Measurements from ENCODE around the gene LIN7A. TPM values are rescaled to one million over a fixed set of nuclear protein-coding genes. Genes with fewer than 3 reads are reported as not detected.

The LIN7A gene
- total and polyA plus RNA-seq, 2 experiments from 2014 or later: 5.2 to 9.9 TPM

GRCh38 chr12:80979251-80979650 is 41.5 kb upstream of the LIN7A start:
- 53% methylated on average over 3 of the region's 3 CpGs for WGBS (ENCODE audit: low lambda C conversion rate, missing lambda C conversion rate)
- H4K20me1 ChIP-seq (ENCODE audit: insufficient read depth, poor library complexity, severe bottlenecking): no peaks in the 10 kb centered on the region
- H3K4me3 ChIP-seq: no peak overlapping the region
- H3K36me3 ChIP-seq (replicated peaks; ENCODE audit: insufficient read depth, low read depth): no peaks in the 10 kb centered on the region
- H3K4me1 ChIP-seq (ENCODE audit: insufficient read depth): no peaks in the 10 kb centered on the region
- TF ChIP-seq EZH2phosphoT487 (IDR thresholded peaks at IDR 0.05; ENCODE audit: low read depth, severe bottlenecking, unreplicated experiment) (no peak), CTCF (IDR thresholded peaks at IDR 0.05; ENCODE audit: poor library complexity) (no peak), EZH2 (IDR thresholded peaks at IDR 0.05; ENCODE audit: borderline replicate concordance) (no peak)
- no peak for DNase-seq (ENCODE audit: low spot score)
- no peaks in the 10 kb centered on the region for H3K9me3 ChIP-seq (ENCODE audit: low read depth)
- no peaks in the 10 kb centered on the region for H3K27me3 ChIP-seq
- H3K4me2 ChIP-seq: no peak overlapping the region
- no peaks in the 10 kb centered on the region for H3K79me2 ChIP-seq
- H3K27ac ChIP-seq: no peak overlapping the region
- H2AFZ ChIP-seq: no peak overlapping the region
- no peaks in the 10 kb centered on the region for H3K9me2 ChIP-seq (replicated peaks; ENCODE audit: insufficient read depth)

- 81% methylated on average over 6 of the region's 6 CpGs for WGBS (ENCODE audit: low lambda C conversion rate, missing lambda C conversion rate)
- no peak overlapping the region for H2AFZ ChIP-seq
- H3K27ac ChIP-seq: no peak overlapping the region
These were observed 39.6 kb upstream of the LIN7A start for GRCh38 chr12:80977346-80977745.

GRCh38 chr12:80968326-80968725 is 30.6 kb upstream of the LIN7A start:
- no peaks in the 10 kb centered on the region for H3K79me2 ChIP-seq
- H3K27me3 ChIP-seq: no peaks in the 10 kb centered on the region
- no peaks in the 10 kb centered on the region for H3K9me3 ChIP-seq (ENCODE audit: low read depth)
- no peaks in the 10 kb centered on the region for H3K9me2 ChIP-seq (replicated peaks; ENCODE audit: insufficient read depth)
- H2AFZ ChIP-seq: no peak overlapping the region
- no peak for DNase-seq (ENCODE audit: low spot score)
- H3K4me1 ChIP-seq (ENCODE audit: insufficient read depth): no peaks in the 10 kb centered on the region
- no peak overlapping the region for H3K4me3 ChIP-seq
- TF ChIP-seq EZH2phosphoT487 (IDR thresholded peaks at IDR 0.05; ENCODE audit: low read depth, severe bottlenecking, unreplicated experiment) (no peak), EZH2 (IDR thresholded peaks at IDR 0.05; ENCODE audit: borderline replicate concordance) (no peak), CTCF (IDR thresholded peaks at IDR 0.05; ENCODE audit: poor library complexity) (no peak)
- H3K36me3 ChIP-seq (replicated peaks; ENCODE audit: insufficient read depth, low read depth): no peaks in the 10 kb centered on the region
- no peak overlapping the region for H3K4me2 ChIP-seq
- H3K27ac ChIP-seq: no peak overlapping the region
- H4K20me1 ChIP-seq (ENCODE audit: insufficient read depth, poor library complexity, severe bottlenecking): no peaks in the 10 kb centered on the region

More at GRCh38 chr12:80977346-80977745, 39.6 kb upstream of the LIN7A start:
- DNase-seq (ENCODE audit: low spot score): no peak
- H3K9me3 ChIP-seq (ENCODE audit: low read depth): no peaks in the 10 kb centered on the region
- H3K79me2 ChIP-seq: no peaks in the 10 kb centered on the region
- TF ChIP-seq EZH2phosphoT487 (IDR thresholded peaks at IDR 0.05; ENCODE audit: low read depth, severe bottlenecking, unreplicated experiment): no peak
- no peak for TF ChIP-seq CTCF (IDR thresholded peaks at IDR 0.05; ENCODE audit: poor library complexity)
- TF ChIP-seq EZH2 (IDR thresholded peaks at IDR 0.05; ENCODE audit: borderline replicate concordance): no peak
- H3K9me2 ChIP-seq (replicated peaks; ENCODE audit: insufficient read depth): no peaks in the 10 kb centered on the region
- H3K4me3 ChIP-seq: no peak overlapping the region
- H3K27me3 ChIP-seq: no peaks in the 10 kb centered on the region
- no peaks in the 10 kb centered on the region for H3K4me1 ChIP-seq (ENCODE audit: insufficient read depth)
- no peak overlapping the region for H3K4me2 ChIP-seq
- H4K20me1 ChIP-seq (ENCODE audit: insufficient read depth, poor library complexity, severe bottlenecking): no peaks in the 10 kb centered on the region
- H3K36me3 ChIP-seq (replicated peaks; ENCODE audit: insufficient read depth, low read depth): no peaks in the 10 kb centered on the region

- no peak for DNase-seq (ENCODE audit: low spot score)
- Histone ChIP-seq H4K20me1 (ENCODE audit: insufficient read depth, poor library complexity, severe bottlenecking) (no peaks in the 10 kb centered on the region), H3K27me3 (no peaks in the 10 kb centered on the region), H2AFZ (no peak overlapping the region), H3K4me3 (no peak overlapping the region), H3K4me1 (ENCODE audit: insufficient read depth) (no peaks in the 10 kb centered on the region), H3K79me2 (no peaks in the 10 kb centered on the region), H3K27ac (no peak overlapping the region), H3K36me3 (replicated peaks; ENCODE audit: insufficient read depth, low read depth) (no peaks in the 10 kb centered on the region), H3K4me2 (no peak overlapping the region), H3K9me3 (ENCODE audit: low read depth) (no peaks in the 10 kb centered on the region), H3K9me2 (replicated peaks; ENCODE audit: insufficient read depth) (no peaks in the 10 kb centered on the region)
- WGBS (ENCODE audit: low lambda C conversion rate, missing lambda C conversion rate): 82% methylated on average over 3 of the region's 3 CpGs
- TF ChIP-seq CTCF (IDR thresholded peaks at IDR 0.05; ENCODE audit: poor library complexity) (no peak), EZH2 (IDR thresholded peaks at IDR 0.05; ENCODE audit: borderline replicate concordance) (no peak), EZH2phosphoT487 (IDR thresholded peaks at IDR 0.05; ENCODE audit: low read depth, severe bottlenecking, unreplicated experiment) (no peak)
These were observed 29.8 kb upstream of the LIN7A start for GRCh38 chr12:80967565-80967964.
